Heart right ventricle (tissue), 12 donors: ENCODE measurements around the gene SIRT7. TPM values are rescaled to one million over a fixed set of nuclear protein-coding genes. Genes with fewer than 3 reads are reported as not detected.

Experiments
- polyA plus RNA-seq, 2 donors: library from polyadenylated mRNA; stranded (reverse); fragments of 200-250 nt; gene quantifications; one replicate each; pipeline ENCODE4 v1.2.3, GENCODE V29; 2013
- total RNA-seq, 10 donors: library from RNA; stranded (reverse); fragmentation: NEBNext Ultra II Directional in 3 of 10; extraction: Animal tissue kit (Norgen Biotek cat#: 25700) in 3 of 10; gene quantifications; one replicate each; pipeline versions ENCODE4 v1.2.1 to v1.2.4, GENCODE V29; 2021 to 2023
- donor health status: ischemic (EF 13 %, LVEDD 7.1; RV severe dilation, severe dysfunction).
- donor health status: healthy with polysubstance abuse.
- donor health status: DM: no; HTN: yes; CAD: no.
- donor health status: DM: no; HTN: no; CAD: no.
- donor health status: ischemic (EF 25% LVEDD 6.9; RV normal size, moderate dysfunction).
- donor health status: ischemic (EF 25% LVEDD 5.7; RV mildly dilated, moderate dysfunction).
- donor health status: healthy.
- donor health status: nonischemic (EF 11% LVEDD 7.7; RV severe dilation, severe dysfunction).
- donor health status: DM: yes; HTN: yes; CAD: no.
- donor health status: PGD.
- donor health status: ischemic (EF 29% LVEDD 5.4; RV normal size, mild dysfunction).
- donor health status: nonischemic (EF 23%, LVEDD 6.1; RV moderate dilation, normal function).

The SIRT7 gene
- total and polyA plus RNA-seq, 12 donors = 4.4 to 15.7 (median 6.2) TPM

Other genes with a start within 250 kb of the SIRT7 start
- 10 to 100 TPM; 11.1 to 19.1 (median 15.7) TPM for gene ARL16, start 234.4 kb downstream of the SIRT7 start, total RNA-seq
- gene ARL16, start 234.4 kb downstream of the SIRT7 start, polyA plus RNA-seq = 10 to 100 TPM; 29.1 to 41.2 TPM
- 10 to 100 TPM; 33.1 to 53.7 (median 37.8) TPM for gene HGS, start 234.2 kb downstream of the SIRT7 start, total RNA-seq
- gene HGS, start 234.2 kb downstream of the SIRT7 start, polyA plus RNA-seq = 100 to 1,000 TPM in 1 of 2 donors, 10 to 100 TPM in 1; 83.0 to 102 TPM
- 100 to 1,000 TPM; 105 to 216 (median 134) TPM for gene MRPL12, start 214.8 kb downstream of the SIRT7 start, total RNA-seq
- 100 to 1,000 TPM; 409 to 533 TPM for gene MRPL12, start 214.8 kb downstream of the SIRT7 start, polyA plus RNA-seq
- gene SLC25A10, start 205.9 kb downstream of the SIRT7 start, total RNA-seq = 10 to 100 TPM in 2 of 10 donors, 1 to 10 TPM in 8; 6.7 to 10.5 (median 9.1) TPM
- gene SLC25A10, start 205.9 kb downstream of the SIRT7 start, polyA plus RNA-seq = 10 to 100 TPM; 11.7 to 14.6 TPM
- not detected for gene GCGR, start 114.0 kb downstream of the SIRT7 start, total RNA-seq
- gene GCGR, start 114.0 kb downstream of the SIRT7 start, polyA plus RNA-seq = under 1 TPM in 1 of 2 donors, not detected in 1; 0.03 TPM
- 100 to 1,000 TPM in 2 of 10 donors, 10 to 100 TPM in 8; 75.1 to 105 (median 88.8) TPM for gene MCRIP1, start 84.9 kb downstream of the SIRT7 start, total RNA-seq
- gene MCRIP1, start 84.9 kb downstream of the SIRT7 start, polyA plus RNA-seq = 100 to 1,000 TPM; 199 to 239 TPM
- under 1 TPM in 1 of 10 donors, not detected in 9; 0.31 TPM for gene PPP1R27, start 83.1 kb downstream of the SIRT7 start, total RNA-seq
- under 1 TPM in 1 of 2 donors, not detected in 1; 0.14 TPM for gene PPP1R27, start 83.1 kb downstream of the SIRT7 start, polyA plus RNA-seq
- 100 to 1,000 TPM; 244 to 801 (median 332) TPM for gene P4HB, start 57.6 kb downstream of the SIRT7 start, total RNA-seq
- gene P4HB, start 57.6 kb downstream of the SIRT7 start, polyA plus RNA-seq = 100 to 1,000 TPM; 284 to 536 TPM
- gene ARHGDIA, start 46.8 kb downstream of the SIRT7 start, total RNA-seq = 100 to 1,000 TPM in 7 of 10 donors, 10 to 100 TPM in 3; 89.9 to 263 (median 110) TPM
- gene ARHGDIA, start 46.8 kb downstream of the SIRT7 start, polyA plus RNA-seq = 100 to 1,000 TPM in 1 of 2 donors, 10 to 100 TPM in 1; 97.2 to 251 TPM
- 10 to 100 TPM; 28.1 to 47.2 (median 32.2) TPM for gene ALYREF, start 26.6 kb downstream of the SIRT7 start, total RNA-seq
- gene ALYREF, start 26.6 kb downstream of the SIRT7 start, polyA plus RNA-seq = 10 to 100 TPM in 1 of 2 donors, 1 to 10 TPM in 1; 3.6 to 45.4 TPM
- 100 to 1,000 TPM; 124 to 189 (median 142) TPM for gene ANAPC11, start 26.5 kb downstream of the SIRT7 start, total RNA-seq
- 100 to 1,000 TPM; 205 to 405 TPM for gene ANAPC11, start 26.5 kb downstream of the SIRT7 start, polyA plus RNA-seq
- gene NPB, start 15.9 kb downstream of the SIRT7 start, total RNA-seq = under 1 TPM; 0.13 to 0.83 (median 0.32) TPM
- gene NPB, start 15.9 kb downstream of the SIRT7 start, polyA plus RNA-seq = under 1 TPM; 0.49 to 0.73 TPM
- gene PCYT2, start 6.8 kb downstream of the SIRT7 start, total RNA-seq = 10 to 100 TPM; 29.5 to 54.7 (median 43.2) TPM
- 10 to 100 TPM; 54.4 to 64.1 TPM for gene PCYT2, start 6.8 kb downstream of the SIRT7 start, polyA plus RNA-seq
- gene MAFG, start 9.6 kb upstream of the SIRT7 start, total RNA-seq = 10 to 100 TPM; 10.8 to 30.9 (median 16.3) TPM
- 10 to 100 TPM; 10.5 to 10.6 TPM for gene MAFG, start 9.6 kb upstream of the SIRT7 start, polyA plus RNA-seq
- 1 to 10 TPM; 2.8 to 7.4 (median 3.8) TPM for gene PYCR1, start 19.1 kb upstream of the SIRT7 start, total RNA-seq
- gene PYCR1, start 19.1 kb upstream of the SIRT7 start, polyA plus RNA-seq = 10 to 100 TPM in 1 of 2 donors, 1 to 10 TPM in 1; 1.2 to 29.6 TPM
- 1 to 10 TPM in 9 of 10 donors, under 1 TPM in 1; 0.92 to 8.6 (median 5.0) TPM for gene MYADML2, start 29.1 kb upstream of the SIRT7 start, total RNA-seq
- gene MYADML2, start 29.1 kb upstream of the SIRT7 start, polyA plus RNA-seq = 1 to 10 TPM in 1 of 2 donors, under 1 TPM in 1; 0.26 to 4.3 TPM
- 1 to 10 TPM in 1 of 10 donors, under 1 TPM in 4, not detected in 5; 0.27 to 1.5 (median 0.65) TPM for gene NOTUM, start 43.0 kb upstream of the SIRT7 start, total RNA-seq
- gene NOTUM, start 43.0 kb upstream of the SIRT7 start, polyA plus RNA-seq = under 1 TPM; 0.22 to 0.74 TPM
- 10 to 100 TPM; 19.9 to 38.2 (median 22.6) TPM for gene ASPSCR1, start 59.5 kb upstream of the SIRT7 start, total RNA-seq
- 100 to 1,000 TPM in 1 of 2 donors, 10 to 100 TPM in 1; 40.5 to 115 TPM for gene ASPSCR1, start 59.5 kb upstream of the SIRT7 start, polyA plus RNA-seq
- gene CENPX, start 104.7 kb upstream of the SIRT7 start, total RNA-seq = 10 to 100 TPM; 15.8 to 37.4 (median 20.6) TPM
- 100 to 1,000 TPM in 1 of 2 donors, 10 to 100 TPM in 1; 48.6 to 132 TPM for gene CENPX, start 104.7 kb upstream of the SIRT7 start, polyA plus RNA-seq
- 10 to 100 TPM in 1 of 10 donors, 1 to 10 TPM in 9; 2.2 to 10.4 (median 3.1) TPM for gene LRRC45, start 105.1 kb upstream of the SIRT7 start, total RNA-seq
- gene LRRC45, start 105.1 kb upstream of the SIRT7 start, polyA plus RNA-seq = 1 to 10 TPM; 6.7 to 7.7 TPM
- 1 to 10 TPM in 6 of 10 donors, under 1 TPM in 4; 0.82 to 1.6 (median 1.1) TPM for gene RAC3, start 113.5 kb upstream of the SIRT7 start, total RNA-seq
- gene RAC3, start 113.5 kb upstream of the SIRT7 start, polyA plus RNA-seq = 1 to 10 TPM; 1.5 to 3.3 TPM
- gene DCXR, start 119.5 kb upstream of the SIRT7 start, total RNA-seq = 100 to 1,000 TPM; 155 to 258 (median 187) TPM
- 100 to 1,000 TPM; 283 to 387 TPM for gene DCXR, start 119.5 kb upstream of the SIRT7 start, polyA plus RNA-seq
- gene RFNG, start 133.6 kb upstream of the SIRT7 start, total RNA-seq = 10 to 100 TPM; 13.9 to 24.9 (median 18.9) TPM
- 10 to 100 TPM; 29.3 to 30.1 TPM for gene RFNG, start 133.6 kb upstream of the SIRT7 start, polyA plus RNA-seq
- 10 to 100 TPM; 68.9 to 96.6 (median 80.6) TPM for gene GPS1, start 133.7 kb upstream of the SIRT7 start, total RNA-seq
- gene GPS1, start 133.7 kb upstream of the SIRT7 start, polyA plus RNA-seq = 100 to 1,000 TPM; 102 to 183 TPM
- gene DUS1L, start 147.6 kb upstream of the SIRT7 start, total RNA-seq = 10 to 100 TPM; 34.1 to 96.4 (median 43.1) TPM
- gene DUS1L, start 147.6 kb upstream of the SIRT7 start, polyA plus RNA-seq = 100 to 1,000 TPM in 1 of 2 donors, 10 to 100 TPM in 1; 85.2 to 191 TPM
- gene FASN, start 180.1 kb upstream of the SIRT7 start, total RNA-seq = 10 to 100 TPM in 8 of 10 donors, 1 to 10 TPM in 2; 9.0 to 62.4 (median 17.9) TPM
- 10 to 100 TPM; 34.4 to 58.4 TPM for gene FASN, start 180.1 kb upstream of the SIRT7 start, polyA plus RNA-seq